HG02759 (cell line): ENCODE results near the gene PKD1L1.
A peak's percentile ranks its signal among the peaks of the same experiment; 100 is the strongest.
"Not testable (repeated sequence)": the region's sequence is repeated elsewhere in the genome, so short reads cannot be mapped to it uniquely, and the experiment has no call there.

Source experiments
- ATAC-seq: cut with Tn5 transposase; IDR thresholded peaks from one replicate; pipeline ENCODE4 v1.9.1; 2021; ENCODE audit warnings: mild to moderate bottlenecking, moderate library complexity; ENCODE audit not compliant: unreplicated experiment

Gene PKD1L1

GRCh38 chr7:47939425-47940036, 8.7 kb downstream of the PKD1L1 start:
- no peak for ATAC-seq

- no peak for ATAC-seq
These were observed 9.6 kb downstream of the PKD1L1 start for GRCh38 chr7:47938574-47939165.

GRCh38 chr7:47937711-47938573, 10.3 kb downstream of the PKD1L1 start:
- ATAC-seq: peak; percentile 55

- peak; percentile 95 for ATAC-seq
These were observed 11.1 kb downstream of the PKD1L1 start for GRCh38 chr7:47937065-47937687.

- ATAC-seq: no peak
These were observed 11.9 kb downstream of the PKD1L1 start for GRCh38 chr7:47936323-47936722.

- ATAC-seq: no peak
These were observed 12.9 kb downstream of the PKD1L1 start for GRCh38 chr7:47935336-47935735.

- no peak for ATAC-seq
These were observed 13.4 kb downstream of the PKD1L1 start for GRCh38 chr7:47934831-47935230.

GRCh38 chr7:47933215-47933614, 15.1 kb downstream of the PKD1L1 start:
- ATAC-seq: no peak

- no peak for ATAC-seq
These were observed 15.7 kb downstream of the PKD1L1 start for GRCh38 chr7:47932466-47933037.

GRCh38 chr7:47932016-47932415, 16.2 kb downstream of the PKD1L1 start:
- ATAC-seq: no peak

GRCh38 chr7:47931005-47932004, 17.0 kb downstream of the PKD1L1 start:
- ATAC-seq: no peak

GRCh38 chr7:47924266-47924665, 24.0 kb downstream of the PKD1L1 start:
- ATAC-seq: no peak

- not testable (repeated sequence) for ATAC-seq
These were observed 25.0 kb downstream of the PKD1L1 start for GRCh38 chr7:47923081-47923875.

GRCh38 chr7:47916514-47916913, 31.8 kb downstream of the PKD1L1 start:
- not testable (repeated sequence) for ATAC-seq

- no peak for ATAC-seq
These were observed 32.7 kb downstream of the PKD1L1 start for GRCh38 chr7:47915616-47915976.

GRCh38 chr7:47914717-47915615, 33.3 kb downstream of the PKD1L1 start:
- ATAC-seq: no peak

GRCh38 chr7:47912332-47912731, 35.9 kb downstream of the PKD1L1 start:
- no peak for ATAC-seq

GRCh38 chr7:47908720-47909119, 39.5 kb downstream of the PKD1L1 start:
- ATAC-seq: no peak
